Endothelial cell (in vitro differentiated cells): ENCODE data around the gene TBC1D20. TPM values are rescaled to one million over a fixed set of nuclear protein-coding genes. Genes with fewer than 3 reads are reported as not detected.
"Not testable (repeated sequence)": the region's sequence is repeated elsewhere in the genome, so short reads cannot be mapped to it uniquely, and the experiment has no call there.

Experiments used
- DNase-seq: peaks from one replicate; pipeline ENCODE4 v3.0.0; 2021; ENCODE audit warnings: low spot score
- H3K27ac Mint-ChIP-seq: one replicate; pipeline ENCODE4 v1.8.0; 2021; ENCODE audit warnings: mixed read lengths, inconsistent platforms; ENCODE audit not compliant: unreplicated experiment
- H3K27me3 Mint-ChIP-seq: one replicate; pipeline ENCODE4 v1.8.0; 2021; ENCODE audit warnings: mild to moderate bottlenecking, moderate library complexity, mixed read lengths, inconsistent platforms; ENCODE audit not compliant: unreplicated experiment
- H3K36me3 Mint-ChIP-seq: one replicate; pipeline ENCODE4 v1.8.0; 2021; ENCODE audit warnings: mild to moderate bottlenecking, low read depth, mixed read lengths, inconsistent platforms; ENCODE audit not compliant: unreplicated experiment
- H3K4me1 Mint-ChIP-seq: one replicate; pipeline ENCODE4 v1.8.0; 2021; ENCODE audit warnings: mild to moderate bottlenecking, mixed read lengths, inconsistent platforms; ENCODE audit not compliant: unreplicated experiment
- H3K4me3 Mint-ChIP-seq: one replicate; pipeline ENCODE4 v1.8.0; 2021; ENCODE audit warnings: mild to moderate bottlenecking, mixed read lengths, inconsistent platforms; ENCODE audit not compliant: unreplicated experiment
- H3K9me3 Mint-ChIP-seq: one replicate; pipeline ENCODE4 v1.8.0; 2021; ENCODE audit warnings: mixed read lengths, inconsistent platforms; ENCODE audit not compliant: unreplicated experiment
- CTCF ChIP-seq: fragments of 200-600 bp; sonication (generic); IDR thresholded peaks from one replicate; pipeline ENCODE4 v1.5.0; 2021; ENCODE audit warnings: antibody characterized with exemption; ENCODE audit not compliant: unreplicated experiment
- total RNA-seq: library from RNA; stranded (reverse); fragmentation: NEBNext Ultra II Directional; extraction: Animal tissue kit (Norgen Biotek cat#: 25700); gene quantifications from one replicate; pipeline ENCODE4 v1.2.1, GENCODE V29; 2021; ENCODE audit not compliant: unreplicated experiment

The TBC1D20 gene
- total RNA-seq, 1 donor from 2014 or later: 29.9 TPM

DNA sequence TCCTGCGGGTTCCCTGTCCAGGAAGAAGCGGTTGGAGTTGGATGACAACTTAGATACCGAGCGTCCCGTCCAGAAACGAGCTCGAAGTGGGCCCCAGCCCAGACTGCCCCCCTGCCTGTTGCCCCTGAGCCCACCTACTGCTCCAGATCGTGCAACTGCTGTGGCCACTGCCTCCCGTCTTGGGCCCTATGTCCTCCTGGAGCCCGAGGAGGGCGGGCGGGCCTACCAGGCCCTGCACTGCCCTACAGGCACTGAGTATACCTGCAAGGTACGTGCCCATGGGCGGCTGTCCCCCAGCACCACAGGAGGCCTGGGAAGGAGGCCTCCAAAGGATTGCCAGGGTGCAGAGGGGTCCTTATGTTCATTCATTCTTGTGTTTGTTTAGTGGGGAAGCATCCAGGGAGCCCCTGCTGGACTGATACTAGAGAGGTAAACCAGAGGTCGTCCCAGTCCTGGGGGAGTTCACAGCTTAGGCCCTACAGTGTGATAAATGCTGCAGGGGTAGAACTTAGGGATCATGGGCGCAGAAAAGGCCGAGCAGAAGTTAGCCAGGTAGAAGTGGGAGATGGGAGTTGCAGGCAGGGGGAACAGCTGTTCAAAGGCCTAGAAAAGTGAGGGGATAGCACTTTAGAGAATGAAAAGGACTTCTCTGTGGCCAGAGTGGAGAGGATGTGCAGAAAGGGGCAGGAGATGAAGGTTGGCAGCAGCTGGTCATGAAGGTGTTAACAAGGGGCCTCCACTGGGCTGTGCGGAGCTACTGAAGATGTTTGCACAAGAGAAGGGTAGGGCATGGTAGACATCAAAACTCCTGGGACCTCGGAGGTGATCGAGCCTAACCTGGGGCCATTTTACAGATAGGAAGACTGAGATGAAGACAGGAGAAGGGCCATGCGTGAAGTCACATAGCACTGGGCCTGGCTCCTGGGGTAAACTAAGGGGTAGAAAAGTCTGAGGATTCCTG, 74.0 kb downstream of the TBC1D20 start:
- Mint-ChIP-seq H3K27me3 (peaks cover 3% of the 10 kb centered on the region), H3K4me1 (peaks cover 10% of the 10 kb centered on the region), H3K36me3 (peaks cover 34% of the 10 kb centered on the region), H3K9me3 (no peaks in the 10 kb centered on the region), H3K27ac (peak overlapping the region; percentile 27), H3K4me3 (peak overlapping the region; percentile 73)
- no peak for DNase-seq
- TF ChIP-seq CTCF: no peak

DNA sequence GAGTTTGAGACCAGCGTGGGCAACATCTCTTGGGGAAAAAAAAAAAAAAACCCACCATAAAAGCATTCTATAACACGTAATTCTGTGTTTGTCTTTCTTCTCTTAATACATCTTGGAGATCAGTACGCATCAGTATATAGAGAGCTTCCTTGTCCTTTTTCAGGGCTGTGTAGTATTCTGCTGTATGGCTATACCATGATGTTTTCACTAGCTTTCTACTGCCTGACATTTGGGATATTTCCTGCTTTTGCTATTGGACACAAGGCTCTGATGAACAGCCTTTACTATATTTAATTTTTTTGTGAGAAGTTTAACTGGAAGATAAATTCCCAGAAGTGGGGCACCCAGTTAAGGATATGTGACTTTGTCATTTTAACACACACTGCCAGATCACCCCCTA, 74.8 kb downstream of the TBC1D20 start:
- H3K27ac Mint-ChIP-seq: no peak overlapping the region
- peaks cover 14% of the 10 kb centered on the region for H3K4me1 Mint-ChIP-seq
- DNase-seq: no peak
- peak overlapping the region; percentile 17 for H3K4me3 Mint-ChIP-seq
- H3K9me3 Mint-ChIP-seq: no peaks in the 10 kb centered on the region
- peaks cover 28% of the 10 kb centered on the region for H3K36me3 Mint-ChIP-seq
- TF ChIP-seq CTCF: no peak
- peaks cover 4% of the 10 kb centered on the region for H3K27me3 Mint-ChIP-seq

GRCh38 chr20:386634-387033, 75.7 kb downstream of the TBC1D20 start:
- not testable (repeated sequence) for H3K9me3 Mint-ChIP-seq, H3K27me3 Mint-ChIP-seq, H3K4me3 Mint-ChIP-seq, DNase-seq, H3K27ac Mint-ChIP-seq
- H3K4me1 Mint-ChIP-seq: peaks cover 14% of the 10 kb centered on the region
- peaks cover 28% of the 10 kb centered on the region for H3K36me3 Mint-ChIP-seq

Other genes with a start within 250 kb of the TBC1D20 start
- gene DEFB129, start 235.3 kb downstream of the TBC1D20 start, total RNA-seq: not detected
- not detected for gene DEFB132, start 204.8 kb downstream of the TBC1D20 start, total RNA-seq
- gene C20orf96, start 171.8 kb downstream of the TBC1D20 start, total RNA-seq: 27.5 TPM
- 40.0 TPM for gene ZCCHC3, start 165.0 kb downstream of the TBC1D20 start, total RNA-seq
- gene SOX12, start 137.0 kb downstream of the TBC1D20 start, total RNA-seq: 64.7 TPM
- gene NRSN2, start 115.4 kb downstream of the TBC1D20 start, total RNA-seq: 43.2 TPM
- 24.2 TPM for gene TRIB3, start 81.8 kb downstream of the TBC1D20 start, total RNA-seq
- 68.8 TPM for gene RBCK1, start 54.2 kb downstream of the TBC1D20 start, total RNA-seq
- 128 TPM for gene CSNK2A1, start 81.3 kb upstream of the TBC1D20 start, total RNA-seq
- gene TCF15, start 147.8 kb upstream of the TBC1D20 start, total RNA-seq: 6.6 TPM
- 4.1 TPM for gene SRXN1, start 190.7 kb upstream of the TBC1D20 start, total RNA-seq
- gene SCRT2, start 213.3 kb upstream of the TBC1D20 start, total RNA-seq: not detected